Rectal smooth muscle tissue (tissue), 1 donor: ENCODE data around the gene RBFOX1.

Experiments used
- H3K27ac ChIP-seq: one replicate; pipeline ENCODE4 v1.7.0; 2013; ENCODE audit warnings: low read depth, low read length, inconsistent platforms
- H3K27me3 ChIP-seq: one replicate; pipeline ENCODE4 v1.7.0; 2013; ENCODE audit warnings: low read length; ENCODE audit not compliant: control insufficient read depth, insufficient read depth
- H3K36me3 ChIP-seq: one replicate; pipeline ENCODE4 v1.7.0; 2013; ENCODE audit warnings: low read length; ENCODE audit not compliant: control insufficient read depth, insufficient read depth
- H3K4me1 ChIP-seq: one replicate; pipeline ENCODE4 v1.7.0; 2013; ENCODE audit warnings: low read length; ENCODE audit not compliant: control insufficient read depth, insufficient read depth
- H3K4me3 ChIP-seq: one replicate; pipeline ENCODE4 v1.7.0; 2013; ENCODE audit warnings: low read length
- H3K9ac ChIP-seq: one replicate; pipeline ENCODE4 v1.7.0; 2013; ENCODE audit warnings: low read length

RBFOX1 gene

GRCh38 chr16:7508656-7509055, 176.0 kb downstream of the RBFOX1 start:
- Histone ChIP-seq H3K9ac (no peak overlapping the region), H3K36me3 (no peaks in the 10 kb centered on the region), H3K4me3 (no peak overlapping the region), H3K27me3 (no peaks in the 10 kb centered on the region), H3K27ac (no peak overlapping the region), H3K4me1 (no peaks in the 10 kb centered on the region)

DNA sequence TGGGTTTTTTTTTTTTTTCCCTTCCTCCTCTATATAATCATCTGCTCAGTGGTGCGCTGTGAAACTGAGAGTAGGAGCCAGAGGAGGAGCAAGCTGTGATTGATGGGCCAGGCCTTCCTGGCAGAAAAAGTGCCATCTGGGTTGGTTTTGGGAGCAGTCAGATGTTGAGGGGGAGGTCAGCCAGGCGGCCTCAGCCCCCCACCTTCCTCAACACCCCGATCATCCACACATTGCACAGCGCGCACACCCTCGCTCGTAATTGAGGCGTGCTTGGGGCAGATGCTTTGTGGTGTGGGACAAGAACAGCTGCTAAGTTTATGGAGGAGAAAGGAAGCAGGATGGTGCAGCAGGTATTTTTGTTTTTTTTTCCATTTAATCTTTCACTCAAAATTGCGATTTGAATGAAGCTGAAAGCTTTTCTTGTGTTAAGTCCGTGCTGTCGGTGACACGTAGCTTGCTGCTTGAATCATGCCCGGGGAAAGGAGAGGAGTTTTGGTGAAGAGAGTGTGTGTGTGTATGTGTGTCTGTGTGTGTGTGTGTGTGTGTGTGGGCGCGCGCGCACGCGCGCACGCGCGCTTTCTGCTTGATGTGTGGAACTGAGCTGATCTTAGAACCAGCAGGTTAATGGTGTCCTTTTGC, 177.4 kb downstream of the RBFOX1 start:
- Histone ChIP-seq H3K27me3 (no peaks in the 10 kb centered on the region), H3K4me3 (no peak overlapping the region), H3K36me3 (no peaks in the 10 kb centered on the region), H3K27ac (no peak overlapping the region), H3K4me1 (no peaks in the 10 kb centered on the region), H3K9ac (no peak overlapping the region)

DNA sequence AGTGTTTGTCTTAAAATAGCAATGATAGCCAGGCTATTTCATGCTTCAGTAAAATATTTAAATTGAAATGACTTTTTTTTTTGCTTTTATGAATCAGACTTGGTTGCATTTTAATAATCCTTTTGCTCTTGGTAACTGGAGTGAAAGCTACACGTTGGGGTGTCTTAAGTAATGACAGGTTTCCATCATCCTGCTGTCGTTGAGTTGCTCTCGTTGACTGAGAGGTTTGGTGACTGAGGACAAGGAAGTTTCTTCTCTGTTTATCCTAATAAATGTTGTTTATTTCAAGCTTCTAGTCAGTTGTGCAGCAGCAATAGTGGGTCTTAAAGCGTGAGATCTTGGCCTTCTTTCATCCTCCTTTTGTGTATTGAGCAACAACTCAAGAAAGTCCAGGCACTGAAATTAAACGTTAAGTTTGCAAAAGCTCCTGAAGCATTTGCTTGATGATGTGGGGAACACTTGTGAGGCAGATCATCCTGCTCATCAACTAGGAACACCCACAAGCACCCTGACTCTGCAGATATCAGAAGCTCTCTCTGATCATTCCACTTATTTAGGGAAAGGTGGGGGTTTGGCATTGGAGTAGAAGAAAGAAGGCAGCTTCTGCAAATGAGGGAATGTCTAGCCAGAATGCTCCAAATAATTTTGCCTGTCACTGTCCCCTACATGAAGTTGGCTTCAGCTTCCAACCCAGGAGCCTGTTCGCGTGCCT, 179.1 kb downstream of the RBFOX1 start:
- H3K4me3 ChIP-seq: no peak overlapping the region
- no peaks in the 10 kb centered on the region for H3K4me1 ChIP-seq

DNA sequence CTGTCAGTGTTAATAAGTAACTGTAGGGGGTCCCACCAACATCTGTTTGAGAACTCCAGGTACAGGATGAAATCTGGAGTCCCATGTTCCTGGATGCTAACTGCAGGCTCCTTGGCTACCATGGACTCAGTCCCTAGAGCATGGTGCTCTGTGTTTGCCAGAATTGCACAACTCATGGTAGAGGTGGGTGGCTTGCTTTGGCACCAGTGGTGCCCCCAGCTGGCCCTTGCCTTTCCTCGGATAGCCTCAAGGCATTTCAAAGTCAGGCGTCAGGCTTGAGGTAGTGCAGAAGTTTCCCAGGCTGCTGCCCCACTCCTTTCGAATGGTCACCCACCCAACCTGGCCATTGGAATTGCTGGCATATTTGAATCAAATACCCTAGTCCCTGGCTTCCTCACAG, 179.9 kb downstream of the RBFOX1 start:
- H3K4me3 ChIP-seq: no peak overlapping the region
- H3K4me1 ChIP-seq: no peaks in the 10 kb centered on the region
- no peaks in the 10 kb centered on the region for H3K27me3 ChIP-seq
- no peaks in the 10 kb centered on the region for H3K36me3 ChIP-seq
- H3K9ac ChIP-seq: no peak overlapping the region
- H3K27ac ChIP-seq: no peak overlapping the region

More for the DNA sequence above, 179.1 kb downstream of the RBFOX1 start:
- Histone ChIP-seq H3K36me3 (no peaks in the 10 kb centered on the region), H3K27me3 (no peaks in the 10 kb centered on the region), H3K9ac (no peak overlapping the region), H3K27ac (no peak overlapping the region)

GRCh38 chr16:7513429-7513828, 180.8 kb downstream of the RBFOX1 start:
- Histone ChIP-seq H3K27me3 (no peaks in the 10 kb centered on the region), H3K36me3 (no peaks in the 10 kb centered on the region), H3K4me1 (no peaks in the 10 kb centered on the region), H3K27ac (no peak overlapping the region), H3K9ac (no peak overlapping the region), H3K4me3 (no peak overlapping the region)

DNA sequence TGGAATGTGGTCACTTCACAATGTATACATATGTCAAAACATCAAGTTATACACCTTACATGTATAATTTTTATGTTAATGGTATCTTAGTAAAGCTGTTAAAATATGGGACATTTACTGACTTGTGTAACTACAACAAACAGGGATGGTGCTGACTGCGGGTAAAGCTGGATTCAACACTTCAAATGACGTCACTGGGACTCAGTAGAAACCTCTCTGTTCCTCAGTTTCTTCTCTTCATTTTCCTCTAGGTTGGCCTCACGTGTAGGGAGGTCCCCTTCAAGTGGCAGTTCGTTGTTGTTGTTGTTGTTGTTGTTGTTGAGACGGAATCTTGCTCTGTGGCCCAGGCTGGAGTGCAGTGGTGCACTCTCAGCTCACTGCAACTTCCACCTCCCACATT, 182.9 kb downstream of the RBFOX1 start:
- Histone ChIP-seq H3K9ac (no peak overlapping the region), H3K4me1 (no peaks in the 10 kb centered on the region), H3K27ac (no peak overlapping the region), H3K4me3 (no peak overlapping the region), H3K36me3 (no peaks in the 10 kb centered on the region), H3K27me3 (no peaks in the 10 kb centered on the region)

- Histone ChIP-seq H3K36me3 (no peaks in the 10 kb centered on the region), H3K27ac (no peak overlapping the region), H3K9ac (no peak overlapping the region), H3K27me3 (no peaks in the 10 kb centered on the region), H3K4me3 (no peak overlapping the region), H3K4me1 (no peaks in the 10 kb centered on the region)
Observed at GRCh38 chr16:7517496-7517895, 184.9 kb downstream of the RBFOX1 start.

GRCh38 chr16:7518158-7518557, 185.5 kb downstream of the RBFOX1 start:
- H3K36me3 ChIP-seq: no peaks in the 10 kb centered on the region
- no peaks in the 10 kb centered on the region for H3K27me3 ChIP-seq
- no peak overlapping the region for H3K9ac ChIP-seq
- H3K4me3 ChIP-seq: no peak overlapping the region
- H3K4me1 ChIP-seq: no peaks in the 10 kb centered on the region
- no peak overlapping the region for H3K27ac ChIP-seq

DNA sequence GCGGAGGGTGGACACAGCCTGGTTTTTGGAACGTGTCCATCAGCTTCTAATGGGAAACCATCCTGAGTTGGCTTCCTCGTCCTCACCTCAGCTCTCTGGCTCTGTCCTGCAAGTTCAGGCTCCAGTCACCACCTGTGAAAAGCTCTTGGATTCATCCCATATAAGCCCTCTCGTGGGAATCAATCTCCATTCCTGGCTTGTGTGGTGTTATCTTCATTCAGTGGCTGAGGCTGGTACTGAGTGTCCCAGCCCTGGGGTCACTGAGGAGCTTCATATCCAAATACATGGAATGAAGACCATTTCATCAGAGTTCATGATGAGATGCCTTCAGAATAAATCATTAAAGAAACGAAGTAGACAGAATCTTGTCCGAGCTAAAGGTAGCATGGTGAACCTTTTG, 189.2 kb downstream of the RBFOX1 start:
- H3K36me3 ChIP-seq: no peaks in the 10 kb centered on the region

DNA sequence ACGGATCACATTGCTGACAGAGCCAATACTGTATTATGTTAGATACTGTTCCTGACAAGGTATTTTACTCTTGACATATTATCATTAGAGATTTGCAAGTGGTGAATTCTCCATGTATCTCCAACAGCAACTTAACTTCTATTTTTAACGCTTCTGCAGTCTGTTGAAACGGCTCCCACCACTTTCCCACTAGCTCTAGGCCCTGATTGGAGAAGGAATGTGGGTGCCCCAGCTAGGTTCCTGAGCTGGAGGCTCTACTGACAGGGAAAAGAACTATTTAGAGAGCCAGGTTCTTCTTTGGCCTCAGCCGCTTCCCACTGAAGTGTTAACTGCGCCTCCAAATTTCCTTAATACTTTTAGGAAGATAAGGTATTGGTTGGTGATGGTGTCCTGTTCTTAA, 191.8 kb downstream of the RBFOX1 start:
- H3K36me3 ChIP-seq: no peaks in the 10 kb centered on the region
- H3K4me1 ChIP-seq: no peaks in the 10 kb centered on the region
- H3K9ac ChIP-seq: no peak overlapping the region
- H3K4me3 ChIP-seq: no peak overlapping the region
- H3K27me3 ChIP-seq: no peaks in the 10 kb centered on the region
- no peak overlapping the region for H3K27ac ChIP-seq

More for the DNA sequence above, 189.2 kb downstream of the RBFOX1 start:
- Histone ChIP-seq H3K27me3 (no peaks in the 10 kb centered on the region), H3K4me3 (no peak overlapping the region), H3K4me1 (no peaks in the 10 kb centered on the region), H3K9ac (no peak overlapping the region), H3K27ac (no peak overlapping the region)

GRCh38 chr16:7526736-7527135, 194.1 kb downstream of the RBFOX1 start:
- Histone ChIP-seq H3K9ac (no peak overlapping the region), H3K4me1 (no peaks in the 10 kb centered on the region), H3K36me3 (no peaks in the 10 kb centered on the region), H3K4me3 (no peak overlapping the region), H3K27me3 (no peaks in the 10 kb centered on the region), H3K27ac (no peak overlapping the region)

DNA sequence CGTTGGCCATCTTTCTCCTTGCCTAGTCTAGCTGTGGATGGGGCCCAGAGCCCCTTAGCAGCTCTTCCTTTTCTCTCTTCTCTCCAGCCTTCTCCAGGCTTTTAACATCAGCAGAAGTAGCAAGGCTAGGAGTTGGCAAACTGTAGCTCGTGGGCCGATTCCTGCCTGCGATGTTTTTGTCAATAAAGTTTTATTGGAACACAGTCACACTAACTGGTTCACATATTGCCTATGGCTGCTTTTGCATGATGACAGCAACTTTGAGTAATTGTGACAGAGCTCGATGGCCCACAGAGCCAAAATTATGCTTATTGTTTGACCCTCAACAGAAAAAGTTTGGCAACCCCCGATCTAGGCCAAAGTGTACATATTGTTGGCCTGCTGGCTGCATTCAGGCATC, 199.9 kb downstream of the RBFOX1 start:
- no peak overlapping the region for H3K4me3 ChIP-seq
- H3K9ac ChIP-seq: no peak overlapping the region
- H3K36me3 ChIP-seq: no peaks in the 10 kb centered on the region
- H3K27ac ChIP-seq: no peak overlapping the region
- H3K27me3 ChIP-seq: no peaks in the 10 kb centered on the region
- no peaks in the 10 kb centered on the region for H3K4me1 ChIP-seq

DNA sequence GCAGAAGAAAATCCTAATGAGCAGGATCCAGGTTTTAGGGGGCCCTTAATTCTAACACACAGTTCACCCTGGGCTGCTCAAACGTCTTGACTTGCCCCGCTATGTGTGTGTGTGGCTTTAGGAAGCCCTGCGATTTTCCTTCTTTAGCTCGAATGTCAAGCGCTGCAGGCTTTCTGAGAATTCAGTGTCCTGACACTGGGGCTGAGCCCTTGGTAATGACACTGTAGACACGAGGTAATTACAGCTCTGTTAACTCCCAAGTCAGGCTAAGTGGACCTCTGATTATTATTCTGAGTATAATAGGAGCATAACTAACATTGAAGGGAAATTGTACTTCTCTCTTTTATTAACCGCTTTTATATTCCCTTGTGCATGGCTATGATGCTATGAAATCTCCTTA, 202.1 kb downstream of the RBFOX1 start:
- H3K4me1 ChIP-seq: no peaks in the 10 kb centered on the region
- H3K27me3 ChIP-seq: no peaks in the 10 kb centered on the region
- H3K36me3 ChIP-seq: no peaks in the 10 kb centered on the region
- no peak overlapping the region for H3K27ac ChIP-seq
- H3K9ac ChIP-seq: no peak overlapping the region
- no peak overlapping the region for H3K4me3 ChIP-seq
